ENCODE results near the gene SARDH.

The SARDH gene

DNA sequence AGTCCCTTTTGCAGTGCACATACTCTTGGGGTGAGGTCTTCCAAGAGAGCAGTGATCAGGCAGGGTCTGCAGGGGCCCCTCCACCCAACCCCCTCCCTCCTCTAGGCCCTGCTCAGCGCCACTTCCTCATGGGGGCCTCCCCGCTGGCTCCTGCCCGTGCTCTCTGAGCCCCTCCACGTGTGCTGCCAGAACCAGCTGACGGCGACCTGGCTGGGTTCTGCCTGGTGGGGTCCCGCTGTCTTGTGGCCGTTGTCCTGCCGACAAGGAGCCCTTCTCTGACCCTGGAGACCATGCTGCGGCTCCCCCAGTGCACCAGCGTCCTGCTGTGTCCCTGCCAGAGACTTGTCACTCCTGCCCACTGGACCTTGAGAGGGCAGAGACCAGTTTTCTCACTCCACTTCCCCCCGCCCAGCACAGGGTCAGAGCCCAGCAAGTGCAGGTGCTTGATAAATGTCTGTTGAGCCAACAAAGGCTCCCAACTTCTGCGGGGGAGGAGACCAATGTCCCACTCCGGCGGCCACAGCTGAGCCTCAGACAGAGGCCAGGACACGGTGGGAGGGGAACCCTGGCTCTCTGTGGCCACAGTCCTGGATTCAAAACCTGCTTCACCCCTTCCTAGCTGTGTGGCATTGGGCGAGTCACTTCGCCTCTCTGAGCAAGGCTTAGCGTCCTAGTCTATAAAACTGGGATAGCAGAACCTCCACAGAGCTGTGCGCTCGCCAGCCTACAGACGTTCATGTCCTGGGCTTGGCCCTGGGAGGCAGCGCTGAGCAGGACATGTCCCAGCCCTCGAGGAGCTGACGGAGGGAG is 24.8 kb downstream of the SARDH start:
- no peak for DNase-seq

DNA sequence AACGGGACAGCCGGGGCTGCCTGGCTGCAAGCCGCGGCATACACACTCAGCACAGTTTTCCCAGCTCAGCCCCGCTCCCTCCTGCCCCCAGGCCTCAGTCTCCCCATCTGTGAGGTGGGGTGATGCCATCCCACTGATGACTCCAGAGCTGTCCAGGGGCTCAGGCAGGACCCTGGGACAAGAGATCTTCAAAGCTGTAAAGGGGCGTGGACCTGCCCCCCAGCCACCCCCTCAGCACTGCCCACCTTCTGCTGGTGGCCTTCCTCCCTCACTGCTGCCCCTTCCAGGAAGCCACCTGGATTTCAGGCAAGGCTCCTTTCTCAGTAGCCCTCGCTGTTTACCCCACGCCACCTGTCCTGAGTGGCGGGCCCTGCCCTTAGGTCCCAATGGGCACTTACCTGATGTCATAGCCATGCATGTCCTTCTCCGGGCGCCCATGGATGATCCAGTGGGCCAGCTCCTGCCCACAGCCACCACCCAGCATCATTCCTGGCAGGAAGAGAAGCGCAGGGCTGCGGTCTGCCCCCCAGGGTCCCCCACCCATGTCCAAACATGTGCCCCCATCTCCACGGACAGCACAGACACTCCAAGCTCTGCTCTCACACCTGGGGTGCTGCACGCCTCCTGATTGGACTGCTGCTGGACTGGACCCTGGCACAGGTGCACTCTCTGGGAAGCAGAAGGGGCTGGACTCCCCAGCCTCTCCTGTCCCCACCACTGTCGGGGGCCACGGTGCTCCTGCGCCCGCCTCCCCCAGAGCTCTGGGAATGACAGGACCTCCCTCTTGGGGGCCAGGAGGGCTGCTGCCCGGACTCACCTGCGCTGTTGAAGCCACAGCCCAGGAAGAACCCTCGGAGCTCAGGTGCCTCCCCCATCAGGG is 25.7 kb downstream of the SARDH start:
- no peak for DNase-seq

DNA sequence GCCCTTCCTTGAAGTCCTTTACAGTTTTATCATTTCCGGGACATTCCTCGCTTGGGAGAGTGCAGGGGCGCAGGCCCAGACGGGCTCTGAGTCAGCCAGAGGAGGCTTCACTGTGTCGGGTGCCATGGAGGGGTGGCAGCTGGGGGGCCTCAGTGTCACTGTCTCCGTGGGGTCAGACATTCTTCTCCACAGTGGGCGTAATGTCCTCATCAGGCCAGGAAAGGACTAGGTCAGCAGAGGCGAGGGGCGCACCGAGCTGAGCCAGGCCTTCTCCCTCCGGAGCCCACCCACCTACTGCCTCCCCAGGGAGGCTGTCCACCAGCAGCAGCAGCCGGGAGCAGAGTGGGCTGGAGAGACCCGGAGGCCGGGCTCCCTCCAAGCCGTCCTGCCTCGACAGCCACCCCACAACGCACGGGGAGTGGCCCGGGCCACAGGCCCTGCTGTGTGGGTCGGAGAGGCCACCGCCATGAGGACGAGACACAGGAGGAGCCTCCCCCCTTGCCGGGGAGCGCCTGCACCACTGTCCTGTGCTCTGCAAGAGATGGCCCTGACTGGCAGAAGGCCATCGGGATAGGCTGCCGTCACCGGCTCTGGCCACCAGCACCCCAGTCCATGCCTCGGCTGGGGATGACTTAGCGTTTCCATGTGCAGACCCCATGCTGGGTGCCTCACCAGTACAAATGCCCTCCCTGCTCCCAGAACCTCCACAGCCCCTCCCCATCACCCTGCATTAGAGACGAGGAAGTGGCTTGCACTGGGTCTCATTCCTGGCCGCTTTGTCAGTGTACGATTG is 26.5 kb downstream of the SARDH start:
- no peak for DNase-seq

DNA sequence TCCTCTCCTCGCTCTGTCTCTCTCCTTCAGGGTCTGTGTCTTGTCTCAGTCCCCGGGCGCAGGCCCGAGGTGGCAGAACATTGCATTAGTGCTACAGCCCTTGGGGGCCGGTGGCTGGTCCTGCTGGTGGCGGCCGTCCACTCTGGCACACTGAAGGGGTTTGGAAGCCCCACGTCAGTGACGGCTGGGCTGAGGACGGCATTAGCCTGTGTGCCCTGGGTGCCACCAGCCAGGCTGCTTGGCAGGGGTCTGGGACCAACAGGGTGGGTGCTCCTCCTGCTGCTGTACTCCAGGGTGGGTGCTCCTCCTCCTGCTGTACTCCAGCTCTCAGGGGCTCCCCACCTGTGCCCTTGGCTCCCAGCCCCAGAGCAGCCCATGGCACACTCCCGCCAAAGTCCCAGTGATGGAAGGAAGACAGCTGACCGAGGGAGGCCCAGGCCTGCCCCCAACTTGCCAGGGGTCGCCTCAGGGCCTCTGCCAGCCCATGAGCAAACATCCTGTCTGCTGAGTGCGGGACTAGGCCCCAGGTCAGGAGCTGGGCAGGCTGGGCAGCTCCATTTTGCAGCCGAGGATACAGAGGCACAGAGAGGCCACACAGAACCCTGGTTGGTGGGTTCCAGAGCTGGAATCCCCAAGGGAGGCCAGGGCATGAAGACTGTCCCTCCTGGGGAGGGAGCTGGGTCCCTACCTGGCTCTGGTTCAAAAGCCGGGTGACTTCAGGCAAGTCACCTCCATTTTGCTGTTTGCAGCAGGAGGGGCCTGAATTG is 27.3 kb downstream of the SARDH start:
- no peak for DNase-seq

DNA sequence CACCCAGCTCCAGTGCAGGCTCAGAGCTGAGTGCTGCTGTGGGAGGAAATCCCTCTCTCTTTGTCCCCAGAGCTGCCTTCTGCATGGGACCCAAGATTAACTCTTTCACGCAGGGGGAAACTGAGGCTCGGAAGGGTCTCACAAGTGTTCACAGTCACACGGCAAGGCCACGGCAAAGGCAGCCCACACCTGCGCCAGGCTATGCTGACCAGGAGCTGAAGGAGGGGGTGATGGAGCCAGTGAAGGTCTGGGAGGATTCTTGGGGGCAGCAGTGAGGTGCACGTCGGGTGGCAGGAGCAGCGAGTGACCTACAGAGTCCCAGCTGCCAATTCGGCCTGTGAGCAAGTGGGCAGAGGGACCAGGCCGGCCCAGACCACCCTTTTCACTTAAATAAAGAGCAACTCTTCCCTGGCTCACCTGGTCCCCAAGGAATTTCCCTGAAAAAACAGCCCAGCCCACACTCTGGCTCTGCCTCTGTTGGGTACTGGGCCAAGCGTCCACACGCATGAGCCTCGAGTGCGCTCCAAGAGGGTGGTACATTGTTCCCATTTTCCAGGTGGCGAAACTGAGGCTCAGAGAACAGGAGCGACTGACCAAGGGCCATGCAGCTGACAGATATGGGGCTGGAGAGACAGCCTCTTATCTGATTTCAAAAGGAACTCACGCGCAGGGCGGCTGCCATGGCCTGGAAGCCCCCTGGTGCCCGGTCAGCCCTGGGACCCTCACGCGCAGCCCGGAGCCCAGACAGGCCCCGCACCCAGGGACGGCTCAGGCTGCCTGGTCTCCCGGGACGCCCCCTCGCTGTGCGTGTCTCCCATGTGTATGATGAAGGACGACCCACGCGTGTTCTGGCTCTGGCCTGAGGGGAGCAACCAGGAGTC is 28.2 kb downstream of the SARDH start:
- DNase-seq, result no peak

DNA sequence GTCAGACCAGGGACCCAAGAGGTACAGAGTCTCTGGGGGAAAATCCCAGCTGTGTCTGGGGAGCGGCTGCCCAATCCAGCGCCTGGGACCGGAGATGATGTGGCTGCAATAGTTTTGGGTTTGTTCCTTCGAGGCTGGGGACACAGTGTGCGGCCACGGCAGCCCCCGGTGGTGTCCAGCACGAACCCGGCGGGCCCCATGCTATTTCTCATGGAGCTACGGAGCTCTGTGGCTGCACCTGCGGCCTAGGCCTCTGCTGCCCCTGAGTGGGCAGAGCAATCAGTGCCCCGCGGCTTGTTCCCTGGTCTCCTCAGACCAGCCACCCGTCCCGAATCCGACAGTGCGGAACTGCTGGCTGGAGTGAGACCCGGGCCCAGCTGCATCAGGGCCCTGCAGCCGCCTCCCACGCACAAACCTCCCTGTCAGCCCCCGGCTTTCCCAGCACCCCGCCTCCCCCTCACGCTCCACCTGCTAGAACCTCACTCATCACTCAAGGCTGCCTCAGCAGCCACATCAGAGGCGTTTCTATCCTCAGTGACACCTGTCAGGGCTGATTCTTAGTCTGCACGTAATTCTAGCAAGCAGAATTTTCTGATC is 29.0 kb downstream of the SARDH start:
- DNase-seq, result peak; percentile 57

DNA sequence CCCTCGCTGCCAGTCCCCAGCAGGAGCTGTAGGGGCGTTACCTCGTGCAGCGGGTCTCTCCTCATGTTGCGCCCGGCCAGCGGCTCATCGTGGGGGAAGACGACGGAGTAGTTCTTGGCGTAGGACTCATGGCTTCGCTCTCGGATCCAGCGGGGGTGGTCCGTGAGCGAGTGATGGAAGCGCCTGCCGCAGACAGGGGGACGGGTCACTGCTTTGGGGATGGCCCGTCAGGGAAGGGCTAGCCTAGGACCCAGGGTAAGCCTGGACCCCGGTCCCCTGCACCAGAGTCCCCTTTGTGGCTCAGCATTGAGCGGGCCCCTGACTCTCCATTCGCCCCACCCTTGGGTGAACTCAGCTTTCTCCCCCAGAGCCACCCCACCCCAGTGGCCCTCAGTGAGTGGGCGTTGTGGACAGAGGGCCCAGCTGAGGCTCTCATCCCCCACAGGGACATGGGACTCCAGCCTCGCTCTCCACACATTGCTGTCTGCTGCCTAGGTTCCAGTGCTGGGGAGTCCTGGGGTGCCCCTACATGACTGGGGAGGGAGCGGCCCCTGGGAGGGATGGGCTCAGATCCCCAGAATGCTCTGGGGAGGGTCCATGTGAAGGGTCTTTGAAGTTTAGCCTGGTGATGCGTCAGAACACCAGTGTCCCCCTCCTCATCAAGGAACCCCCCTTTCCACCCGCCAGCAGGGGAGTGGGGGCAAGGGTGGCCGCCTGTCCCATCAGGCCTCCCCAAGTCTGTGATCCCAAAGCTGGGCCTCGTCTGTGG is 29.7 kb downstream of the SARDH start:
- DNase-seq, result no peak

DNA sequence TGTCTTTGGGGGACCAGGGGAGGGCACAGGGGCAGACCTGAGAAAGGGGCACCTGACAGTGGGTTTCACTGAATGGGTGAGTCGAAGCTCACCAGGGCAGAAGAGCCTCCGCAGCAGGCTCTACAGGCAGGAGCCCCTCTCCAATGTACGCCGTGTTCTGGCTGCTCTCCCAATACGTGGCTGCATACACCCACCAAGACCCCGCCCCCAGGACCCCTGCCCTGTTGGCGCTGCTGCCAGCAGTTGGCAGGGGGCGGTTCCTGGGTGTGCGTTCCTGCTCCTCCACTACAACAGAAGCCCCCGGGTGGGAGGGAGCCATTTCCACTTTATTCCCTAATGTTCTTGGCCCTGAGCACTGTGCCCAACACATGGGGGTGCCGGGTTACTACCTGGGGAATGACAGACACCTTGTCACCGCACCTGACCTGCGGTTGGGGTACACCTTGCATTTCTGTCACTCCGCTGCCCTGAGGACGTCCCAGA is 30.3 kb downstream of the SARDH start:
- no peak for DNase-seq

DNA sequence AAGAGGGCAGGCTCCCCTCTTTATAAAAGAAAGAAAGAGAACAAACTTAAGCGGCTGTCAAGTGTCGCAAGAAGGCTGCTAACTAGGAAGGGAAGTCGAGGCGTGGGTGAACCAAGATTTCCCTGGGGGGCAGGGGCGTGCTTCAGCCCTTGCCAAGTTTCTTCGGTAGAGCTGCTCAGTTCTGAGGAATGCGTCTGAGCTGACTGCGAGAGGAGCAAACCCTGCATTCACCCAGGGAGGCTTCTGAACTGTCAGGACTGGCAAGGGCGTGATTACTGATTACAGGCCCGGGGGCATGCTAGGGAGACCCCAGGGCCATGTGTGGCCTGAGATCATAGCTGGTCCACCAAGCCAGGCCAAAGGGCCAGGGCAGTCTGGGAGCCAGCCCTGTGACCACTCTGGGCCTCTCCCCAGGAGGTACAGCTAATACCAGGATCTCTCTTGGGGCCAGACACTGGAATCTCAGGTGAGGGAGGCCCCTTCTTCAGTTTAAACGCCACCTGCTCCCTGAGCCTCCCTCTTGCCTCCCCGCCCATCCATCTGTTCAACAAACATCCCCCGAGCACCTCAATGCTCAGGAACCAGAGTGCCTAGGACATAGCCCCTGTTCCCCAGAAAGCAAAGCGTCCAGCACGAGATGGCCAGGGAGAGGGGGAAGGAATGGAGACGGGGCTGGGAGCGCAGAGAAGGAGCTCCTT is 30.9 kb downstream of the SARDH start:
- no peak for DNase-seq

DNA sequence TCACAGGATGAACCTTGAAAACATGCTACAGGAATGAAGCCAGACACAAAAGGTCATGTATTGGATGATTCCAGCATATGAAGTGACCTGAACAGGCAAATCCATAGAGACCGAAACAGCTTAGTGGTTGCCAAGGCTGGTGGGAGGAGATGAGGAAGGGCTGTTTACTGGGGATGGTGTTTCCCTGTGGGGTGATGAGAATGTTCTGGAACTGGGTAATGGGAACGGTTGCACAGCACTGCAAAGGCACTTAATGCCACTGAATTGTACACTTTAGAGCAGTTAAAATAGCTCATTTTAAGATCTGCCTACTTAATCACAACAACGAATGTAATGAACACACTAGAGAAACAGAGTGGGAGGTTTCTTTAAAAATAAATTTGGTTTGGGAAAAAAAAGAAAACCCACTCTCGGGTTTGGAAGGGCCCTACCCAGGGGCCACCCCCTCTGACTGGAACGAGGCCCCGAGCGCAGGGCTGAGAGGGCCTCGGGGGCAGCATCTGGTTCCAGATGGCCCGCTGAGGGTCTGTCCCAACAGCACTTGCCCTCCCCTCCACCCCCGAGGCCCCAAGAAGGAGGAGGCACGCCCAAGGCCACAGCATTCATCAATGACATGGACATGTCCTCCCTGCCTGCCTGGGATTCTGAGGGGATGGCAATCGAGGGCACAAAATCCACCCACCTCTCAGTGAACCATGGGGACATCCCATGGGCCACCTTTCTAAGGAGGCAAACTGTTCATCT is 31.7 kb downstream of the SARDH start:
- no peak for DNase-seq

DNA sequence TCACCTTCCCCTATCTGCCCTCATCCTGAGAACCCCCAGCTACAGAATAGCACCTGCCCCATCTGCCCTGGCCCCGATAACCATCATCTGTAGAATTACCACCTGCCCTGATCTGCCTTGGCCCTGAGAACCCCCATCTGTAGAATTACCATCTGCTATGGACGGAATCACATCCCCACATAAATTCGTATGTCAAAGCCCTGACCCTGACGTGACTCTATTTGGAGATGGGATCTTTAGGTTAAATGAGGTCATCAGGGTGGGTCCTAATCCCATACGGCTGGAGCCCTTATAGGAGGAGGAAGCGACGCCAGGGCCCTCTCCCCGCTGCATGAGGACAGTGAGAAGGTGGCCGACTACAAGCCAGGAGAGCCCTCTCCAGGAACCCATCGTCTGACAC is 32.6 kb downstream of the SARDH start:
- DNase-seq, result no peak

DNA sequence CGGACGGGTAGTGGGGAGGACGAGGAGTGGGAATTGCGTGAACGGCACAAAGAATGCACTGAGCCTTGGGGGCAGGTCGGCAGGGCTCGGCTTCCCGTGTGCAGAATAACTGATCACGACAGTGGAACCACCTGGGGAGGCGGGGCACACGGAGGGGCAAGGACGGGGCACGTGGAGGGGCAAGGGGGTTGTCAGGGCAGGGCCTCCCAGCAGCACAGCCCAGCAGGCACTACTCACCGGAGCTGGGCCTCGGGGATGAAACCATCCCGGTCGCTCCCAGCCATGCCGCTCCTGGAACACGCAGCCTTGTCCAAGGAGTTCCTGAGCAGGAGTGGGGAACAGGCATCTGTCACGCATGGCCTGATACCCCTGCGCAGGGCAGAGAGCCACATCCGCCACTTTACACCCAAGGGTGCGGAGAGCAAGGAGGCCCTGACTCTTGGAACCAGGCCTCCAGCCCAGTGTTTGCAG is 33.4 kb downstream of the SARDH start:
- DNase-seq, result no peak

DNA sequence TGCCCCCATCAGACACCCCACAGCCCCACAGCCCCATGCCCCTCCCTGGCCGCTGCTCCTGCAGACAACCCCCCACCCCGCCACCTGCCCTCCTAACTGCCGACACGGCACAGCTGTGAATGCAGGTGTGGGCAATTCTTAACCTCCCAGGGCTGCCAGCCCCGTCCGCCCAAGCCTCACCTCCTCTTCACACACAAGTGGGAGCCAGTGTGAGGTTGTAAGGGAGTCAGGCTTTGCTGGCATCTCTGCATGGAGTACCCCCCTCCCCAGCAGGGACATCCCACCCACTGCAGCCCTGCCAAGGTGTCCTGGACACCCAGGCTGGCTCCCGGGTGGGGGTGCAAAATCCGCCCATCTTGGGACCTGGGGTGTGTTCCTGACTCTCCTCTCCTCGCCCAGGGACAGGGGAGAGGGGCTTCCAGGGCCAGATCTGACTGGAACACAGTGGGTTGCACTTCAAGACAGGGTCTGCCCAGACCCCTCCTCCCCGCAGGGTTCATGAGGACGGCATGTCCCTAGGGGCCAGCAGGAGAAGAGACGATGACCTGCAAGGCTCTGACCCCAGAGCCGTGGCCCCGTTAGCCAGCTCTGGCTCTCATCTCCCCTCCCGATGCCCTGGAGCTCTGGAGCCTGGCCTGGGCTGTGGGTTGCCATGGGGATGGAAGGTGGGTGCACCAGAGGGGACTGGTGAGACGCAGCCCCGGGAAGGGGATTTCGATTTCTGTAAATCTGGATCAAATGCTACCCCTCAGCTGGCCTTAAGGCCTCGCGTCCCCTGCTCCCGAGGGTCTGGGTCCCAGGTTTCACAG is 34.4 kb downstream of the SARDH start:
- no peak for DNase-seq

DNA sequence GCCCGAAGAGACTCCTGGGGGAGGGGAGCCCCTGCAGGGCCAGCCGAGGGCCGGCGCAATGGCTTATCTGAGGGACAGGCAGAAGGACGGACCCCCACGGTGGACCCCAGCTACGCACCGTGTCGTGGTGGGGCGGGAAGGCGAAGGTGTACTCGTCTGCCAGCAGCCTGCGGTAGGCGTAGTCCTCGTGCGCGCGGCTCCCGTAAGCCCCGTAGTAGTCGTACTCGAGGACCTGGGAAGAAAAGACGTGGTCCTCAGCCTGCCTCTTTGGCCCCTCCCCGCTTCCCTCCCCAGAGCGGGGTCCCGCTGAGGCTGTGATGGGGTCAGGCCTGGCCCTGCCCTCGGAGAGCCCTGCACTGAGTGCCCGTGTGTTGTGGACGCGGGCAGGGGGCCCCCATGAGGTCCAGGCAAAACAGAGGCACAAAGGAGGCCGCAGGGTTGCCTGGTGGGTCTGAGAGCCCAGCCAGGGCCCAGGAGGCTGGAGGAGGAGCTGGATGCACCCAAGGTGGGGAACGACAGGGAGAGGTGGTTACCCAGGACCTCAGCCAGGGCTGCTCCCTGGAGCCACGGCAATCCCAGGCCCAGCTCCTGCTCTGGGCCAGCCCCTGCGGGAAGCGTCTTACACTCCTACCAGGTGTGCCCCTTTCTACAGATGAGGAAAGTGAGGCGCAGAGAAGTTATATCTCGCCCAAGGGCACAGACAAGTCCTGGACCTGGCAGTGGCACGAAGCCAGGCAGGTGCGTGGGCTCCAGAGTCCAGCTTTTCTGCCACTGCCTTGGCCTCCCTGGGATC is 35.2 kb downstream of the SARDH start:
- no peak for DNase-seq

DNA sequence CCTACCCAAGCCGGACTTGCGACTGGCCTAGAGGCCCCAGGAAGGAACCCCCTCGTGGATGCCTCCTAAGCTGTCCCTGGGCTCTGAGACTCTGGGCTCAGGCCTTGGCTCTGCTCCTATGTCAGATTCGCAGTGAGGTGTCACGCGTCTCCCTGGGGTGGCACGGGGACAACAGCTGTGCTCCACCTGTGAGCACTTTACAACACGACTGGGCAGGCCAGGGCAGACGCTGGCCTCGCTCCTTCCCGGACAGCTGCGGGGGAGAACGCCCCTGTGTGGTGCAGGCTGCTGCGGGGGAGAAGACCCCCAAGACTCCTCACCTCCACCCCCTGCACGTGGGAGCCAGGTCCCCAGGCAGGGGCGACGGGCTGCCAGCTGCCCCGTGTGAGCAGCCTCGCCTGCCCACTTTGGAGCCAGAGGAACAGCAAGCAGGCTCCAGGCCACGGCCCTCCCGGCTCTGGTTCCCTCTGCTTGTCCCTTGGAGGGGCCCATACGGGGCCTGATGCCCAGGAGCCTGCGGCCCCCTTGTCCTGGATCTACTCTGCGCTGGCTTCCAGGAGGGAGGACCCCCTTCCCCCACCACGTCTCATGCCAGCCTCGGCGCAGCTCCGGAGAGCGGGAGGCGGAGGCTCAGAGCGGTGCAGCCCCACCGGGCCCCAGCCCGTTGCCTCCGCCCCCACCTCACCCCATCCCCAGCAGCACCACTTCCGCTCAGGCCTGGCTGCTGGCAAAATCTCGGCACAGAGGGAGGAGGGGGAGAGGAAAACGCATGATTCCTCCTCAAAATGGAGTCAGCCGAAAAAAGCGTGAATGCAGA is 36.0 kb downstream of the SARDH start:
- DNase-seq, result peak; percentile 57

All from activated CD4-positive, alpha-beta T cell treated with anti-CD3 and anti-CD28 coated beads for 1 hour (primary cell).